H1 (cell line): ENCODE results near the gene PDIA5.

ENCODE experiments used
- BCL11A ChIP-seq, 2 experiments: IDR thresholded peaks; one replicate each; pipeline ENCODE4 v1.6.1; 2011; ENCODE audit warnings: low read depth in 2 of 2, low read length in 2 of 2, mild to moderate bottlenecking in 2 of 2
- CBX5 ChIP-seq: fragments of 300-800, 300-1000 bp; sonication (generic); IDR thresholded peaks from 2 replicates; pipeline ENCODE4 v1.7.1; 2016; ENCODE audit warnings: antibody characterized with exemption, low read length, low read depth
- EP300 ChIP-seq, 2 experiments: IDR thresholded peaks; 1 replicate in 1 of 2; 2 replicates in 1 of 2; pipeline ENCODE4 v1.6.1; 2011 to 2012; ENCODE audit warnings: low read depth in 2 of 2, low read length in 2 of 2, mild to moderate bottlenecking in 2 of 2, borderline replicate concordance in 1 of 2, inconsistent platforms in 1 of 2, moderate library complexity in 1 of 2
- EZH2 ChIP-seq: fragments of 200-600 bp; sonication (generic); IDR thresholded peaks from 2 replicates; pipeline ENCODE4 v1.7.1; 2012; ENCODE audit warnings: low read depth, mild to moderate bottlenecking, moderate library complexity, low read length, inconsistent platforms; ENCODE audit not compliant: severe bottlenecking
- POLR2A ChIP-seq, 2 experiments: IDR thresholded peaks; 1 replicate in 1 of 2; 2 replicates in 1 of 2; pipeline ENCODE4 v1.6.1; 2011; ENCODE audit warnings: low read depth in 2 of 2, low read length in 2 of 2, mild to moderate bottlenecking in 2 of 2; ENCODE audit errors: control extremely low read depth in 1 of 2
- POLR2AphosphoS5 ChIP-seq: IDR thresholded peaks from 2 replicates; pipeline ENCODE4 v1.6.1; 2011; ENCODE audit warnings: low read depth, low read length
- RAD21 ChIP-seq, 2 experiments: IDR thresholded peaks in 1 of 2; conservative IDR thresholded peaks in 1 of 2; 2 replicates each; pipeline ENCODE4 v1.6.1; 2011; ENCODE audit warnings: low read depth in 2 of 2, low read length in 2 of 2, improper control_type of control experiment in 1 of 2, inconsistent platforms in 1 of 2, mild to moderate bottlenecking in 1 of 2, moderate library complexity in 1 of 2
- SIN3A ChIP-seq, 2 experiments: IDR thresholded peaks in 1 of 2; conservative IDR thresholded peaks in 1 of 2; 2 replicates each; pipeline ENCODE4 v1.6.1; 2011 to 2012; ENCODE audit warnings: low read length in 2 of 2, improper control_type of control experiment in 1 of 2, low read depth in 1 of 2, mild to moderate bottlenecking in 1 of 2
- TAF1 ChIP-seq: IDR thresholded peaks from 2 replicates; pipeline ENCODE4 v1.6.1; 2011; ENCODE audit warnings: mild to moderate bottlenecking, low read depth, low read length
- USF2 ChIP-seq: IDR thresholded peaks from 2 replicates; pipeline ENCODE4 v1.6.1; 2011; ENCODE audit warnings: low read length, improper control_type of control experiment
- TF ChIP-seq, protein P1 (sequence below), 3 experiments: IDR thresholded peaks; 1 replicate in 2 of 3; 2 replicates in 1 of 3; pipeline versions ENCODE4 v1.5.1 to v1.6.1; 2011; ENCODE audit warnings: low read length in 3 of 3, mild to moderate bottlenecking in 3 of 3, inconsistent platforms in 2 of 3, low read depth in 1 of 3, moderate library complexity in 1 of 3; ENCODE audit not compliant: insufficient read depth in 1 of 3; ENCODE audit errors: control extremely low read depth in 1 of 3
- TF ChIP-seq, protein P2 (sequence below): IDR thresholded peaks from 2 replicates; pipeline ENCODE4 v1.6.1; 2011; ENCODE audit warnings: low read depth, mild to moderate bottlenecking, low read length; ENCODE audit not compliant: insufficient read depth

DNA sequence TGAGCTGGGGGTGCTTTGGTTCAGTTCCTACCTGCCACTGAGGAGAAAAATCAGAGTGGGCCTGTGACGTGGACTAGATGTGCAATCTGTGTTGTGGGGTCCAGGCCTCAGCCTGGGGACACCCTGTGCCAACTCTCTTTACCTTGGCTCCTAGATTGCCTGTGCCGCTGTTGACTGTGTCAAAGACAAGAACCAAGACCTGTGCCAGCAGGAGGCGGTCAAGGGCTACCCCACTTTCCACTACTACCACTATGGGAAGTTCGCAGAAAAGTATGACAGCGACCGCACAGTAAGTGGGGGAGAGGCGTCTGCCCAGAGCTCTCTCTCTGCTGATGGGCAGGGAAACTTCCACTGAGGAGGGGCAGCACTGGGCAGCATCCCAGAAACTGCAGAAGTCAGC is 94.3 kb downstream of the PDIA5 start:
- TF ChIP-seq USF2: no peak
- TF ChIP-seq, protein P1, sequence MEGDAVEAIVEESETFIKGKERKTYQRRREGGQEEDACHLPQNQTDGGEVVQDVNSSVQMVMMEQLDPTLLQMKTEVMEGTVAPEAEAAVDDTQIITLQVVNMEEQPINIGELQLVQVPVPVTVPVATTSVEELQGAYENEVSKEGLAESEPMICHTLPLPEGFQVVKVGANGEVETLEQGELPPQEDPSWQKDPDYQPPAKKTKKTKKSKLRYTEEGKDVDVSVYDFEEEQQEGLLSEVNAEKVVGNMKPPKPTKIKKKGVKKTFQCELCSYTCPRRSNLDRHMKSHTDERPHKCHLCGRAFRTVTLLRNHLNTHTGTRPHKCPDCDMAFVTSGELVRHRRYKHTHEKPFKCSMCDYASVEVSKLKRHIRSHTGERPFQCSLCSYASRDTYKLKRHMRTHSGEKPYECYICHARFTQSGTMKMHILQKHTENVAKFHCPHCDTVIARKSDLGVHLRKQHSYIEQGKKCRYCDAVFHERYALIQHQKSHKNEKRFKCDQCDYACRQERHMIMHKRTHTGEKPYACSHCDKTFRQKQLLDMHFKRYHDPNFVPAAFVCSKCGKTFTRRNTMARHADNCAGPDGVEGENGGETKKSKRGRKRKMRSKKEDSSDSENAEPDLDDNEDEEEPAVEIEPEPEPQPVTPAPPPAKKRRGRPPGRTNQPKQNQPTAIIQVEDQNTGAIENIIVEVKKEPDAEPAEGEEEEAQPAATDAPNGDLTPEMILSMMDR (IDR thresholded peaks at IDR 0.05; ENCODE audit: control extremely low read depth in 1 of 3, insufficient read depth in 1 of 3, low read depth in 1 of 3, low read length in 3 of 3): peak; percentile 62 to 67 (median 64)
- no peak for TF ChIP-seq POLR2A (IDR thresholded peaks at IDR 0.05; ENCODE audit: control extremely low read depth in 1 of 2, low read depth in 2 of 2, low read length in 2 of 2)
- no peak for TF ChIP-seq CBX5
- TF ChIP-seq RAD21 (IDR thresholded peaks at IDR 0.05 in 1 of 2, conservative IDR thresholded peaks at IDR 0.05 in 1 of 2; ENCODE audit: low read depth in 2 of 2, low read length in 2 of 2): peak; percentile 60 to 67
- no peak for TF ChIP-seq SIN3A (conservative IDR thresholded peaks at IDR 0.05 in 1 of 2, IDR thresholded peaks at IDR 0.05 in 1 of 2; ENCODE audit: low read depth in 1 of 2, low read length in 2 of 2)
- TF ChIP-seq POLR2AphosphoS5: no peak
- TF ChIP-seq EZH2: no peak
- no peak for TF ChIP-seq EP300 (IDR thresholded peaks at IDR 0.05; ENCODE audit: borderline replicate concordance in 1 of 2, low read depth in 2 of 2, low read length in 2 of 2)
- TF ChIP-seq TAF1: no peak
- TF ChIP-seq BCL11A (IDR thresholded peaks at IDR 0.05; ENCODE audit: low read depth in 2 of 2, low read length in 2 of 2): no peak
- TF ChIP-seq, protein P2, sequence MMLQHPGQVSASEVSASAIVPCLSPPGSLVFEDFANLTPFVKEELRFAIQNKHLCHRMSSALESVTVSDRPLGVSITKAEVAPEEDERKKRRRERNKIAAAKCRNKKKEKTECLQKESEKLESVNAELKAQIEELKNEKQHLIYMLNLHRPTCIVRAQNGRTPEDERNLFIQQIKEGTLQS: no peak
